Measurements from ENCODE around the gene UGP2. TPM values are rescaled to one million over a fixed set of nuclear protein-coding genes. Genes with fewer than 3 reads are reported as not detected.
"Not testable (repeated sequence)": the region's sequence is repeated elsewhere in the genome, so short reads cannot be mapped to it uniquely, and the experiment has no call there.

Gene UGP2
- 69.9 and 72.6 TPM in 2 replicates for total RNA-seq

DNA sequence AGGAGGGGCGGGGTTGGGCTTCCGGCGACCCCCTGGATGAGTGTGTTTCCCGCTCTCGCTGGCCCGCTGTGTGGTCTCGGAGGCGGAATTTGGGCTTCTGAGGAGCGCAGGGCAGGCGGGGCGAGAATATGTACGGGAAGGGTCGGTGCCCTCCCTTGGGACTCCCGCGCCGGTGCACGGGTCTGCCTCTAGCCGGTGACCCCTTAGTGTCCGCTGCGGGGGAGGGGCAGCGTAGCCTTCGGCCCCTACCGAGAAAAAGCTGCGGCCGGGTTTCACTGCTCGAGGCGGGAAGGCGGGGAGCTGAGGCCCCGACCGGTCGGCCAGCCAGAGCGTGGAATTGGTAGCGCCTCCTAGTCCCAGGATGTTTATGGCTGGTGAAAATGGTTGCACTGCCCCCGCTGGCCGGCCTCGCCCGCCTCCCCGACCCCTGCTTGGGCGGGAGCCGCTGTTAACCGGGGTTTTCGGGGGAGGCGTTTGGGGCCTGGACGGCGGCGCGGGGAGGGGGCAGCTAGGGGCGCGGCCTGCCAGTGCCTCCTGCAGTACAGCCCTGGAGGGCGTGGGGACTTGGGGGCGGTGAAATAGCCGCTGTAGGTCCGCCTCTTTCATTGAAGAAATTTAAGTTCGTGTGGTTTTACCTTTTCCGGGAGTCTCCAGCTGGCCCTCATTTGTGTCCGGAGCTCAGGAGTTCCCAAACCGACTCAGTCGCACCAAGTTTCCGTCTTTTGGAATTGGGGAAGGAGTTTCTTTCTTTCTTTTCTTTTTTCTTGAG, at the start of gene UGP2:
UGP2 (plus strand) TSS at position 643 of the 769 bp plus-strand sequence. CDS start 290 bp downstream, outside the sequence.
- Histone ChIP-seq H3K27me3 (ENCODE audit: control insufficient read depth, insufficient read depth, low read length) (no peaks in the 10 kb centered on the region), H3K4me3 (ENCODE audit: low read depth, low read length) (peak within 1 kb of the TSS; percentile 78), H3K36me3 (ENCODE audit: control insufficient read depth, insufficient read depth, low read length) (no peaks in the 10 kb centered on the region)
- DNase-seq (ENCODE audit: low read depth): peak; percentile 64
- TF ChIP-seq, protein P1, sequence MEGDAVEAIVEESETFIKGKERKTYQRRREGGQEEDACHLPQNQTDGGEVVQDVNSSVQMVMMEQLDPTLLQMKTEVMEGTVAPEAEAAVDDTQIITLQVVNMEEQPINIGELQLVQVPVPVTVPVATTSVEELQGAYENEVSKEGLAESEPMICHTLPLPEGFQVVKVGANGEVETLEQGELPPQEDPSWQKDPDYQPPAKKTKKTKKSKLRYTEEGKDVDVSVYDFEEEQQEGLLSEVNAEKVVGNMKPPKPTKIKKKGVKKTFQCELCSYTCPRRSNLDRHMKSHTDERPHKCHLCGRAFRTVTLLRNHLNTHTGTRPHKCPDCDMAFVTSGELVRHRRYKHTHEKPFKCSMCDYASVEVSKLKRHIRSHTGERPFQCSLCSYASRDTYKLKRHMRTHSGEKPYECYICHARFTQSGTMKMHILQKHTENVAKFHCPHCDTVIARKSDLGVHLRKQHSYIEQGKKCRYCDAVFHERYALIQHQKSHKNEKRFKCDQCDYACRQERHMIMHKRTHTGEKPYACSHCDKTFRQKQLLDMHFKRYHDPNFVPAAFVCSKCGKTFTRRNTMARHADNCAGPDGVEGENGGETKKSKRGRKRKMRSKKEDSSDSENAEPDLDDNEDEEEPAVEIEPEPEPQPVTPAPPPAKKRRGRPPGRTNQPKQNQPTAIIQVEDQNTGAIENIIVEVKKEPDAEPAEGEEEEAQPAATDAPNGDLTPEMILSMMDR (IDR thresholded peaks at IDR 0.05; ENCODE audit: insufficient read depth, low read length, poor library complexity, severe bottlenecking): peak; percentile 28

DNA sequence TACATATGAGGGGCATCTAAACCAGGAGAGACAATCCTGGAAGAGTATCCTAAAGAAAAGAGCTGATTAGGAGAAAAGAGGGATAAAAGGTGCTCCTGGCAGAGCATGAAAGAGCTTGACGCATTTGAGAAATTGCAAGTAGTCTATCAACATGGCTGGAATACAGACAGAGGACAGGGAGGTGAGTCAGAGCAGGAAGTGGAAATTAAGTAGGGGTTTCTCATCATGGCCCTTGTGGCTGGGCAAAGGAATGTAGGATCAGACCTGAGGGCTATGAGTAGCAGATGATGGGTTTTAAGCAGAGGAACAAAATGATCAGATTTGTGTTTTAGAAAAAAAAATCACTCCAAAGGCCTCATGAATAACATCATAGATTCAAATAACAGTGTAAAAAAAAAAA, 49.2 kb upstream of the UGP2 start:
- no peaks in the 10 kb centered on the region for H3K27me3 ChIP-seq (ENCODE audit: control insufficient read depth, insufficient read depth, low read length)
- H3K36me3 ChIP-seq (ENCODE audit: control insufficient read depth, insufficient read depth, low read length): no peaks in the 10 kb centered on the region
- TF ChIP-seq, protein P1 (IDR thresholded peaks at IDR 0.05; ENCODE audit: insufficient read depth, low read length, poor library complexity, severe bottlenecking): no peak
- no peak overlapping the region for H3K4me3 ChIP-seq (ENCODE audit: low read depth, low read length)
- DNase-seq (ENCODE audit: low read depth): peak; percentile 82

DNA sequence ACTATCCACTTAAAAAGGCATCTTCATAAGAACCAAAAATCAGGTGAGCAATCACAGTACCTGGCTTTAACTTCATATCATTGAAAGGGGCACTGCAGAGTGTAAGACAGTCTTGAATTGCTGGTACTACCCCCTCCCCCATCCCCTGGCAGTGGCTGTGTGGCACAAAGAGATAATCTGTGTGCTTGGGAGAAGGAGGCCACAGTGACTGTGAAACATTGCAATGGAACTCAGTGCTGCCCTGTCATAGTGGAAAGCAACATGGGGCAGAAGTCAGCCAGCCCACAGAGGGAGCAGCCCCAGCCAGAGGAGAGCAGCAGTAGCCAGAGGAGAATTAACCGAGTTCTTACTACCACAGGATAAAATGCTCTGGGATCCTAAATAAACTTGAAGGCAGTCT, 45.3 kb upstream of the UGP2 start:
- DNase-seq (ENCODE audit: low read depth): no peak
- Histone ChIP-seq H3K36me3 (ENCODE audit: control insufficient read depth, insufficient read depth, low read length) (no peaks in the 10 kb centered on the region), H3K4me3 (ENCODE audit: low read depth, low read length) (no peak overlapping the region), H3K27me3 (ENCODE audit: control insufficient read depth, insufficient read depth, low read length) (no peaks in the 10 kb centered on the region)
- TF ChIP-seq, protein P1 (IDR thresholded peaks at IDR 0.05; ENCODE audit: insufficient read depth, low read length, poor library complexity, severe bottlenecking): no peak

DNA sequence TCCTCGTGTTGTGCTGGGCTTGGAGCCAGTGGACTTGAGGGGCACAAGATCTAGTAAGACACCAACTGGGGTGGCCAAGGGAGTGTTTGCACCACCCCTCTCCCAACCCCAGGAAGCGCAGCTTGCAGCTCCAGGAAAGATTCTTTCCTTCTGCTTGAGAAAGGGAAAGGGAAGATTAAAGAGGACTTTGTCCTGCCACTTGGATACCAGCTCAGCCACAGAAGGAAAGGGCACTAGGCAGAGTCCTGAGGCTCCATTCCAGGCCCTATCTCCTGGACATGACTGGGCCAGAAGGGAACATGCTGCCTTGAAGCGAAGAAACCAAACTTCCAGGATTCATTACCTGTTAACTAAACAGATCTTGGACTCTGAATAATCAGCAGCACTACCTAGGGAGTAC, 44.9 kb upstream of the UGP2 start:
- Histone ChIP-seq H3K4me3 (ENCODE audit: low read depth, low read length) (no peak overlapping the region), H3K27me3 (ENCODE audit: control insufficient read depth, insufficient read depth, low read length) (no peaks in the 10 kb centered on the region), H3K36me3 (ENCODE audit: control insufficient read depth, insufficient read depth, low read length) (no peaks in the 10 kb centered on the region)
- DNase-seq (ENCODE audit: low read depth): no peak
- TF ChIP-seq, protein P1 (IDR thresholded peaks at IDR 0.05; ENCODE audit: insufficient read depth, low read length, poor library complexity, severe bottlenecking): no peak

DNA sequence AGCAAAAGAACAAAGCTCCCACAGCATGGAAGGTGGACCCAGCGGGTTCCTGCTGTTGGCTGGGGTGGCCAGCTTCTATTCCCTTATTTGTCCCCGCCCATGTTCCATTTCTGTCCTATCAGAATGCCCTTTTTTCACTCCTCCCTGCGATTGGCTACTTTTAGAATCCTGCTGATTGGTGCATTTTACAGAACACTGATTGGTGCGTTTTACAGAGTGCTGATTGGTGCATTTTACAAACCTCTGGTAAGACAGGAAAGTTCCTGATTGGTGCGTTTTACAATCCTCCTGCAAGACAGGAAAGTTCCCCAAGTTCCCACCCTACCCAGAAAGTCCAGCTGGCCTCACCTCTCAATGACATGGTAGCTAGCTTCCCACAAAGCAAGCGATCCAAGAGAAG, 40.2 kb upstream of the UGP2 start:
- TF ChIP-seq, protein P1 (IDR thresholded peaks at IDR 0.05; ENCODE audit: insufficient read depth, low read length, poor library complexity, severe bottlenecking): no peak
- no peak for DNase-seq (ENCODE audit: low read depth)
- H3K4me3 ChIP-seq (ENCODE audit: low read depth, low read length): no peak overlapping the region
- no peaks in the 10 kb centered on the region for H3K27me3 ChIP-seq (ENCODE audit: control insufficient read depth, insufficient read depth, low read length)
- no peaks in the 10 kb centered on the region for H3K36me3 ChIP-seq (ENCODE audit: control insufficient read depth, insufficient read depth, low read length)

DNA sequence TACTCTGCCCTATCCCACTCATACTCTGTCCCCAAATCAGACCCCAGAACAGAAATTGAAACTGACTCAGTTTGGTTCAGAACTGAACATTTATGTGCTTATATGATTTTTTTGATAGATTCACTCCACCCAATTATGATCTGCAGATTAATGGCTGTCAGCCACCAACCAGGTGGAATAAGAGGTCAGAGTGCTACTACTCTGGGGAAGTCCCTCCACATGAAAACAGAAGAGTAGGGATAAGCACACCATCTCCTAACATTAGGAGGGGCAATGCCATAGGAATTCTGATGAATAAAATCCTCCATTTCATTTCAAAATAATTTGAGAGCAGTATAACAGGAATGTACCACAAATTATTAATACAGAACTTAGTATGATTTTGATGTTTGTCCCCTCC, 36.3 kb upstream of the UGP2 start:
- H3K27me3 ChIP-seq (ENCODE audit: control insufficient read depth, insufficient read depth, low read length): no peaks in the 10 kb centered on the region
- H3K36me3 ChIP-seq (ENCODE audit: control insufficient read depth, insufficient read depth, low read length): no peaks in the 10 kb centered on the region
- DNase-seq (ENCODE audit: low read depth): no peak
- TF ChIP-seq, protein P1 (IDR thresholded peaks at IDR 0.05; ENCODE audit: insufficient read depth, low read length, poor library complexity, severe bottlenecking): no peak
- H3K4me3 ChIP-seq (ENCODE audit: low read depth, low read length): no peak overlapping the region

DNA sequence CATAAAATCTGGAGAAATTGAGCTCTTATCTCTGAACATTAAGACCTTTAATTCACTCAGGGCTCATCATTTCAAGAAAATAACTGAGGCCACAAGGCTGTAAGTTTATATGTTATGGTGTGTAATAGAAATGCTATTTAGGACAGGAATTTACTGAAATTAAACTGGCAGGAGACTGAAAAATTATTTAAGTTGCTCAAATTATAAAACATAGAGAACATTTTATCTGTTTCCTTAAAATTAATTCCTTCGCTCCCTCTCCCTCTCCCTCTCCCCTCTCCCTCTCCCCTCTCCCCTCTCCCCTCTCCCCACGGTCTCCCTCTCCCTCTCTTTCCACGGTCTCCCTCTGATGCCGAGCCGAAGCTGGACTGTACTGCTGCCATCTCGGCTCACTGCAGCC, 33.7 kb upstream of the UGP2 start:
- not testable (repeated sequence) for DNase-seq (ENCODE audit: low read depth); H3K27me3 ChIP-seq (ENCODE audit: control insufficient read depth, insufficient read depth, low read length); H3K4me3 ChIP-seq (ENCODE audit: low read depth, low read length); H3K36me3 ChIP-seq (ENCODE audit: control insufficient read depth, insufficient read depth, low read length)

DNA sequence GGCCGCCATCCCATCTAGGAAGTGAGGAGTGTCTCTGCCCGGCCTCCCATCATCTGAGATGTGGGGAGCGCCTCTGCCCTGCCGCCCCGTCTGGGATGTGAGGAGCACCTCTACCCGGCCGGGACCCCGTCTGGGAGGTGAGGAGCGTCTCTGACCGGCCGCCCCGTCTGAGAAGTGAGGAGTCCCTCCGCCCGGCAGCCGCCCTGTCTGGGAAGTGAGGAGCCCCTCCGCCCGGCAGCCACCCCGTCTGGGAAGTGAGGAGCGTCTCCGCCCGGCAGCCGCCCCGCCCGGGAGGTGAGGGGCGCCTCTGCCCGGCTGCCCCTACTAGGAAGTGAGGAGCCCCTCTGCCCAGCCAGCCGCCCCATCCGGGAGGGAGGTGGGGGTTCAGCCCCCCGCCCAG, 32.8 kb upstream of the UGP2 start:
- not testable (repeated sequence) for H3K27me3 ChIP-seq (ENCODE audit: control insufficient read depth, insufficient read depth, low read length); DNase-seq (ENCODE audit: low read depth); H3K4me3 ChIP-seq (ENCODE audit: low read depth, low read length); H3K36me3 ChIP-seq (ENCODE audit: control insufficient read depth, insufficient read depth, low read length)
